GM18499 (cell line): ENCODE data around the gene MORF4L2.

ENCODE experiments used
- ATAC-seq: cut with Tn5 transposase; IDR thresholded peaks from one replicate; pipeline ENCODE4 v1.9.1; 2021; ENCODE audit warnings: moderate number of reproducible peaks; ENCODE audit not compliant: insufficient read depth, unreplicated experiment

Gene MORF4L2

GRCh38 chrX:103637604-103638338 lies 48.7 kb downstream of the MORF4L2 start:
- no peak for ATAC-seq

GRCh38 chrX:103635436-103635835 lies 51.1 kb downstream of the MORF4L2 start:
- no peak for ATAC-seq

GRCh38 chrX:103631145-103631544 lies 55.4 kb downstream of the MORF4L2 start:
- no peak for ATAC-seq

- ATAC-seq: no peak
Measured at GRCh38 chrX:103630171-103630511, 56.4 kb downstream of the MORF4L2 start.

GRCh38 chrX:103629318-103630170 lies 57.0 kb downstream of the MORF4L2 start:
- ATAC-seq: no peak

- no peak for ATAC-seq
Measured at GRCh38 chrX:103628386-103629317, 57.8 kb downstream of the MORF4L2 start, which contains the start of gene TCEAL1. TSS of gene TCEAL1 (plus strand) at chrX:103628975. CDS start at chrX:103629917, 942 bp downstream.

- no peak for ATAC-seq
Measured at GRCh38 chrX:103626855-103627254, 59.6 kb downstream of the MORF4L2 start.
